ENCODE results near the gene NAA35. TPM values are rescaled to one million over a fixed set of nuclear protein-coding genes. Genes with fewer than 3 reads are reported as not detected.

The NAA35 gene
- total RNA-seq, 1 experiment from 2014 or later: 34.7 TPM

- Mint-ChIP-seq H3K9me3 (peaks cover 21% of the 10 kb centered on the region), H3K4me3 (no peak overlapping the region), H3K27me3 (ENCODE audit: low read depth) (no peaks in the 10 kb centered on the region), H3K36me3 (peaks cover 2% of the 10 kb centered on the region; the same call in 1 of the 2 replicates), H3K27ac (no peak overlapping the region), H3K4me1 (no peaks in the 10 kb centered on the region)
- POLR2A ChIA-PET: no interaction called here
- ATAC-seq (no peak), DNase-seq (ENCODE audit: low spot score) (no peak)
- CTCF ChIA-PET: no interaction called here
- TF ChIP-seq ZBTB21 (CRISPR knock-in tag; IDR thresholded peaks at IDR 0.05; ENCODE audit: borderline replicate concordance): no peak
These were observed 48.5 kb upstream of the NAA35 start for GRCh38 chr9:85892401-85892800.

GRCh38 chr9:85895685-85896084 lies 45.3 kb upstream of the NAA35 start:
- peaks cover 2% of the 10 kb centered on the region; the same call in 1 of the 2 replicates for H3K36me3 Mint-ChIP-seq
- H3K27ac Mint-ChIP-seq: no peak overlapping the region
- POLR2A ChIA-PET: no interaction called here
- TF ChIP-seq ATF2 (CRISPR knock-in tag; IDR thresholded peaks at IDR 0.05; ENCODE audit: borderline replicate concordance, low read depth): no peak
- TF ChIP-seq PREB (CRISPR knock-in tag; IDR thresholded peaks at IDR 0.05; ENCODE audit: borderline replicate concordance): no peak
- TF ChIP-seq MYBL2 (CRISPR knock-in tag; IDR thresholded peaks at IDR 0.05): no peak
- TF ChIP-seq ZSCAN18 (CRISPR knock-in tag; IDR thresholded peaks at IDR 0.05): no peak
- TF ChIP-seq FOXK1 (CRISPR knock-in tag; IDR thresholded peaks at IDR 0.05): no peak
- TF ChIP-seq JAZF1 (CRISPR knock-in tag; IDR thresholded peaks at IDR 0.05): no peak
- no peak for TF ChIP-seq USF1 (CRISPR knock-in tag; IDR thresholded peaks at IDR 0.05)
- no peak for TF ChIP-seq RORB (CRISPR knock-in tag; IDR thresholded peaks at IDR 0.05)
- no peak for TF ChIP-seq ATF3 (CRISPR knock-in tag; conservative IDR thresholded peaks at IDR 0.05)
- no peak for TF ChIP-seq IRF2 (CRISPR knock-in tag; IDR thresholded peaks at IDR 0.05; ENCODE audit: borderline replicate concordance, low read depth)
- no peak for TF ChIP-seq TP53 (CRISPR knock-in tag; IDR thresholded peaks at IDR 0.05)
- TF ChIP-seq AFF4 (CRISPR knock-in tag; IDR thresholded peaks at IDR 0.05; ENCODE audit: borderline replicate concordance): no peak
- TF ChIP-seq GTF2I (CRISPR knock-in tag; conservative IDR thresholded peaks at IDR 0.05): no peak
- TF ChIP-seq GRHL2 (CRISPR knock-in tag; IDR thresholded peaks at IDR 0.05; ENCODE audit: insufficient replicate concordance, severe bottlenecking): no peak
- H3K9me3 Mint-ChIP-seq: peaks cover 21% of the 10 kb centered on the region
- no peaks in the 10 kb centered on the region for H3K27me3 Mint-ChIP-seq (ENCODE audit: low read depth)
- CTCF ChIA-PET: no interaction called here
- H3K4me1 Mint-ChIP-seq: no peaks in the 10 kb centered on the region
- ATAC-seq: no peak
- H3K4me3 Mint-ChIP-seq: no peak overlapping the region
- DNase-seq (ENCODE audit: low spot score): no peak

Measured in WTC11 (cell line).